ENCODE measurements around the gene DENND11. TPM values are rescaled to one million over a fixed set of nuclear protein-coding genes. Genes with fewer than 3 reads are reported as not detected.

Gene DENND11
- total RNA-seq, 3 donors from 2014 or later (not counting 1 experiment from before 2014, with no cell fraction given), result 28.9 to 57.0 (median 47.6) TPM

DNA sequence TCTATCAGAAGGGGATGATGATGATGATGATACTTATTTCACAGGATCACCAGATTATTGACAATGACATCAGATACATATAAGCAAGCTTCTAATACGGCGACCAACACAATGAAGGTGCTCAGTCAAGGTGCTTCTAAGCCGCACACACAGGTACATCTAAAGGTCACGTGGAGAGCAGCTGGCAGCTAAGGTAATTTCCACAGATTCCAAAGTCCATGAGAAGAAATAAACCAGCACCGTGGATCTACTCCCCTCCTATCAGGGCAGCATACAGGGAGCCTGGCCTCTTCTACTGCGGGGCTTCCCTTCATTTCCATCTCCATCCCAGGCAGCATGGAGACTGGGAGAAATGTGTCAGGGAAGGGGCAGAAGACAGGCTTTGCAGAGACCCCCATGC lies 37.5 kb downstream of the DENND11 start:
- H3K9me3 Mint-ChIP-seq, result no peaks in the 10 kb centered on the region
- peaks cover 24% of the 10 kb centered on the region for H3K36me3 ChIP-seq (ENCODE audit: control insufficient read depth, insufficient read depth, low read length)
- no peak overlapping the region for H3K4me3 ChIP-seq (ENCODE audit: low read length)
- 98% methylated on average over 6 of the region's 6 CpGs for WGBS (ENCODE audit: insufficient coverage)
- no peak overlapping the region for H3K4me3 Mint-ChIP-seq
- H3K4me1 ChIP-seq (ENCODE audit: control insufficient read depth, insufficient read depth, low read length), result peaks cover 12% of the 10 kb centered on the region
- no peaks in the 10 kb centered on the region for H3K9me3 ChIP-seq (ENCODE audit: control insufficient read depth, insufficient read depth, low read length)
- no peaks in the 10 kb centered on the region for H3K36me3 Mint-ChIP-seq
- H3K27me3 Mint-ChIP-seq (ENCODE audit: low read depth in 2 of 2), result no peaks in the 10 kb centered on the region
- TF ChIP-seq, protein P1, sequence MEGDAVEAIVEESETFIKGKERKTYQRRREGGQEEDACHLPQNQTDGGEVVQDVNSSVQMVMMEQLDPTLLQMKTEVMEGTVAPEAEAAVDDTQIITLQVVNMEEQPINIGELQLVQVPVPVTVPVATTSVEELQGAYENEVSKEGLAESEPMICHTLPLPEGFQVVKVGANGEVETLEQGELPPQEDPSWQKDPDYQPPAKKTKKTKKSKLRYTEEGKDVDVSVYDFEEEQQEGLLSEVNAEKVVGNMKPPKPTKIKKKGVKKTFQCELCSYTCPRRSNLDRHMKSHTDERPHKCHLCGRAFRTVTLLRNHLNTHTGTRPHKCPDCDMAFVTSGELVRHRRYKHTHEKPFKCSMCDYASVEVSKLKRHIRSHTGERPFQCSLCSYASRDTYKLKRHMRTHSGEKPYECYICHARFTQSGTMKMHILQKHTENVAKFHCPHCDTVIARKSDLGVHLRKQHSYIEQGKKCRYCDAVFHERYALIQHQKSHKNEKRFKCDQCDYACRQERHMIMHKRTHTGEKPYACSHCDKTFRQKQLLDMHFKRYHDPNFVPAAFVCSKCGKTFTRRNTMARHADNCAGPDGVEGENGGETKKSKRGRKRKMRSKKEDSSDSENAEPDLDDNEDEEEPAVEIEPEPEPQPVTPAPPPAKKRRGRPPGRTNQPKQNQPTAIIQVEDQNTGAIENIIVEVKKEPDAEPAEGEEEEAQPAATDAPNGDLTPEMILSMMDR (IDR thresholded peaks at IDR 0.05), result no peak
- no peak for DNase-seq
- intact Hi-C loops (cut with micrococcal nuclease), result no loop called here
- H3K4me1 Mint-ChIP-seq, result peaks cover 7 to 12% of the 10 kb centered on the region in 2 donors
- no peak for ATAC-seq
- no peaks in the 10 kb centered on the region for H3K27me3 ChIP-seq (ENCODE audit: control insufficient read depth, insufficient read depth, low read length)
- H3K27ac ChIP-seq (ENCODE audit: low read length), result no peak overlapping the region
- H3K27ac Mint-ChIP-seq, result peak overlapping the region in 1 of 2 donors; percentile 70

DNA sequence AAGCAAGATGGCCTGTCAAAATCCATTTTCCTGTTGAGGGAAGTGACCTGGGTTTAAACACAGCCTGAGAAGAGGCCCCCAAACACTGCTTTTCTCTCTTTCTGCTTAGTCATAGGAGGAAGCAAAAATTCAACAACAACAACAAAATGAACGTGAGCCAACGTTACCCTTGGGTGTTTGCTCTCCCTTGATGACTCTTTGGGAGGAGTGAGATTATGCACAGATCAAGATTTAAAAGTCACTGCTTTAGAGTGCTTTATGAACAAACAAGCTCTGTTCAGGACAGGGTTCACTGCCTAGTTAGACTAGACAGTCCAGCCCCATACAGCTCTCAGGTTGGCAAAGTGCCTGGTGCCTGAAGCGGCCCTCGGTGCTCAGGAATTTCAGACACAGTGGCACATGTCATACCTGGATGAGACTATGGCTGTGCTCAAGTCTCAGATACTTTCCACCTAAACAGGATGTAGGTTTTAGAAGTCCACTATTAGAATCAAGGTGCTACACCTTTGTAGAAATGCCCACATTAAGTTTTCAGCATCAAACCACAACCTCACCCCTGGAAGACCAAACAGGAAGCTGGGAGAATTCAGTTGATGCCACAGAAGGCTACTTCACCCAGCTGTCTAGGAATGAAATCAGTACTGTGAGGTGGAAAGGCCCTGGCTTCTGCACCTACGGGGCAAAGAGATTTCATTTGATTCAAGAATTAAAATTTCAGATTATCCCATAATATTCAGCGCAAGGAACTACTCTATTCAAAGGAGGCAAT lies 38.7 kb downstream of the DENND11 start:
- H3K9me3 Mint-ChIP-seq, result no peaks in the 10 kb centered on the region
- H3K27ac ChIP-seq (ENCODE audit: low read length), result no peak overlapping the region
- peaks cover 35% of the 10 kb centered on the region for H3K36me3 ChIP-seq (ENCODE audit: control insufficient read depth, insufficient read depth, low read length)
- no peak overlapping the region for H3K4me3 Mint-ChIP-seq
- ATAC-seq, result peak in 1 of 3 donors; percentile 54
- no peak overlapping the region for H3K4me3 ChIP-seq (ENCODE audit: low read length)
- peaks cover 7 to 14% of the 10 kb centered on the region in 2 donors for H3K4me1 Mint-ChIP-seq
- TF ChIP-seq, protein P1 (IDR thresholded peaks at IDR 0.05), result no peak
- 52% methylated on average over 5 of the region's 6 CpGs for WGBS (ENCODE audit: insufficient coverage)
- intact Hi-C loops (cut with micrococcal nuclease), result no loop called here
- H3K4me1 ChIP-seq (ENCODE audit: control insufficient read depth, insufficient read depth, low read length), result peaks cover 12% of the 10 kb centered on the region
- H3K27ac Mint-ChIP-seq, result peak overlapping the region; percentile 65 to 70
- H3K27me3 ChIP-seq (ENCODE audit: control insufficient read depth, insufficient read depth, low read length), result no peaks in the 10 kb centered on the region
- DNase-seq, result no peak
- H3K36me3 Mint-ChIP-seq, result no peaks in the 10 kb centered on the region
- H3K27me3 Mint-ChIP-seq (ENCODE audit: low read depth in 2 of 2), result no peaks in the 10 kb centered on the region
- no peaks in the 10 kb centered on the region for H3K9me3 ChIP-seq (ENCODE audit: control insufficient read depth, insufficient read depth, low read length)

DNA sequence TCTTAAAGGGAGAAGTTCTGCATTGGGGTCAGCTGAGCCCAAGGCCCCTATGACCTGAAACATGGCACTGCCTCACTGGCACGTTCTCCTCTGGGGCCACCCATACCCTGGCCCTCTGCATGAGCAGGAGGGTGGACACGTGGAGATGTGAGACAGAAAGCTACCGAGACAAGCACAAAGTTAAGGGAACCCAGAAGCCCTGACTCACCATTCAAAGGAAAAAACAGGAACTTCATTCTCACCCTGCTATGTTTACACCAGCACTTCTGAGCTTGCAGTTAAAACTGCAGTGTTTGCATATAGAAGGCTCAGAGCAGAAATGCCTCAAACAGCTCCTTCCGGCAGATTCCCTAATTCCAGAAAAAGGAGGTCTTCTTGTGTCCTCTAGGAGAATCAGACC lies 41.7 kb downstream of the DENND11 start:
- TF ChIP-seq, protein P1 (IDR thresholded peaks at IDR 0.05), result no peak
- Mint-ChIP-seq H3K4me1 (peaks cover 0 to 14% of the 10 kb centered on the region in 2 donors), H3K36me3 (no peaks in the 10 kb centered on the region), H3K9me3 (no peaks in the 10 kb centered on the region), H3K4me3 (no peak overlapping the region), H3K27ac (peak overlapping the region; percentile 67 to 77), H3K27me3 (ENCODE audit: low read depth in 2 of 2) (no peaks in the 10 kb centered on the region)
- Histone ChIP-seq H3K27me3 (ENCODE audit: control insufficient read depth, insufficient read depth, low read length) (no peaks in the 10 kb centered on the region), H3K4me3 (ENCODE audit: low read length) (no peak overlapping the region), H3K9me3 (ENCODE audit: control insufficient read depth, insufficient read depth, low read length) (no peaks in the 10 kb centered on the region), H3K36me3 (ENCODE audit: control insufficient read depth, insufficient read depth, low read length) (peaks cover 45% of the 10 kb centered on the region), H3K27ac (ENCODE audit: low read length) (no peak overlapping the region), H3K4me1 (ENCODE audit: control insufficient read depth, insufficient read depth, low read length) (peaks cover 12% of the 10 kb centered on the region)
- intact Hi-C loops (cut with micrococcal nuclease), result no loop called here
- DNase-seq (no peak), ATAC-seq (peak in 2 of 3 donors; percentile 22 to 55)
- WGBS (ENCODE audit: insufficient coverage), result 35% methylated on average over 4 of the region's 4 CpGs

Measured in natural killer cell (primary cell).